Activated naive CD8-positive, alpha-beta T cell treated with anti-CD3 and anti-CD28 coated beads for 36 hours (primary cell): ENCODE data around the gene ARAP3. TPM values are rescaled to one million over a fixed set of nuclear protein-coding genes. Genes with fewer than 3 reads are reported as not detected.
A peak's percentile ranks its signal among the peaks of the same experiment; 100 is the strongest.

ENCODE experiments used
- DNase-seq: peaks from one replicate; pipeline ENCODE4 v3.0.0; 2021
- H3K27ac Mint-ChIP-seq: one replicate; pipeline ENCODE4 v1.8.0; 2022; ENCODE audit warnings: mild to moderate bottlenecking, moderate library complexity, mixed read lengths
- H3K27me3 Mint-ChIP-seq: one replicate; pipeline ENCODE4 v1.8.0; 2022; ENCODE audit warnings: mild to moderate bottlenecking, mixed read lengths
- H3K36me3 Mint-ChIP-seq: one replicate; pipeline ENCODE4 v1.8.0; 2021; ENCODE audit warnings: mild to moderate bottlenecking, mixed read lengths
- H3K4me1 Mint-ChIP-seq: one replicate; pipeline ENCODE4 v1.8.0; 2021; ENCODE audit warnings: mixed read lengths
- H3K4me3 Mint-ChIP-seq: one replicate; pipeline ENCODE4 v1.8.0; 2022; ENCODE audit warnings: mild to moderate bottlenecking, moderate library complexity, mixed read lengths
- H3K9me3 Mint-ChIP-seq: one replicate; pipeline ENCODE4 v1.8.0; 2022; ENCODE audit warnings: mixed read lengths
- total RNA-seq, 2 experiments: library from RNA; stranded (reverse); gene quantifications; one replicate each; pipeline ENCODE4 v1.2.3, GENCODE V29; 2021

Gene ARAP3
- total RNA-seq, 2 experiments from 2014 or later, result 4.1 to 5.7 TPM

GRCh38 chr5:141709699-141710267, 27.8 kb upstream of the ARAP3 start:
- no peaks in the 10 kb centered on the region for H3K27me3 Mint-ChIP-seq
- no peaks in the 10 kb centered on the region for H3K4me1 Mint-ChIP-seq
- no peaks in the 10 kb centered on the region for H3K9me3 Mint-ChIP-seq
- no peak overlapping the region for H3K4me3 Mint-ChIP-seq
- H3K36me3 Mint-ChIP-seq, result no peaks in the 10 kb centered on the region
- no peak overlapping the region for H3K27ac Mint-ChIP-seq
- DNase-seq, result no peak

- no peak for DNase-seq
- Mint-ChIP-seq H3K4me3 (no peak overlapping the region), H3K9me3 (no peaks in the 10 kb centered on the region), H3K36me3 (no peaks in the 10 kb centered on the region), H3K27me3 (no peaks in the 10 kb centered on the region), H3K27ac (no peak overlapping the region), H3K4me1 (peaks cover 4% of the 10 kb centered on the region)
Measured at GRCh38 chr5:141708016-141708415, 26.0 kb upstream of the ARAP3 start.

- Mint-ChIP-seq H3K27me3 (no peaks in the 10 kb centered on the region), H3K9me3 (no peaks in the 10 kb centered on the region), H3K36me3 (no peaks in the 10 kb centered on the region), H3K27ac (no peak overlapping the region), H3K4me1 (peaks cover 5% of the 10 kb centered on the region), H3K4me3 (no peak overlapping the region)
- DNase-seq, result no peak
Measured at GRCh38 chr5:141707510-141707909, 25.5 kb upstream of the ARAP3 start.

GRCh38 chr5:141706121-141706520, 24.1 kb upstream of the ARAP3 start:
- no peaks in the 10 kb centered on the region for H3K9me3 Mint-ChIP-seq
- H3K36me3 Mint-ChIP-seq, result no peaks in the 10 kb centered on the region
- H3K4me3 Mint-ChIP-seq, result no peak overlapping the region
- peaks cover 17% of the 10 kb centered on the region for H3K4me1 Mint-ChIP-seq
- no peak for DNase-seq
- H3K27ac Mint-ChIP-seq, result no peak overlapping the region
- H3K27me3 Mint-ChIP-seq, result peaks cover 3% of the 10 kb centered on the region

- no peak for DNase-seq
- Mint-ChIP-seq H3K36me3 (no peaks in the 10 kb centered on the region), H3K27me3 (peaks cover 8% of the 10 kb centered on the region), H3K27ac (no peak overlapping the region), H3K4me3 (no peak overlapping the region), H3K9me3 (no peaks in the 10 kb centered on the region), H3K4me1 (peaks cover 18% of the 10 kb centered on the region)
Measured at GRCh38 chr5:141705469-141705868, 23.4 kb upstream of the ARAP3 start.

DNA sequence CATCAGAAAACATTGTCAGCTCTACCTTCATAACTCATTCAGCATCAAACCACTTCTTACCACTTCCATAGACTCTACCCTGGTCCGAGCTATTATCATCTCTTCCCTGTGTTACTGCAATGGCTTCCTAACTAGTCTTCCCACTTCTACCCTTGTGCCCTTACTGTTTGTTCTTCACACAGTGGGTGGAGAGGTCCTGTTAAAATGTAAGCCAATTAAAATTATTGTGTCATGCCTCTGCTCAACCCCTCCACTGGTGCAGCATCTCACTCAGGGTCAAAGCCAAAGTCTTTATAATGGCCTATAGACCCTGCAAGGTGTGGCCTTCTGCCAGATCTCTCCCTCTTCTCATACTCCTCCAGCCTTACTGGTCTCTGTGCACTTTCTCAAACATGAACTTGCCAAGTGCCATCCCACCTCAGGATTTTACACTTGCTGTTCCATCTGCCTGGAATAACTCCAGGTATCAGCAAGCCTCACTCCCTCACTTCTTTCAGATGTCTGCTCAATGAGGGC, 22.8 kb upstream of the ARAP3 start:
- Mint-ChIP-seq H3K4me1 (peaks cover 18% of the 10 kb centered on the region), H3K4me3 (no peak overlapping the region)

GRCh38 chr5:141703133-141703561, 21.1 kb upstream of the ARAP3 start:
- no peaks in the 10 kb centered on the region for H3K9me3 Mint-ChIP-seq
- peaks cover 18% of the 10 kb centered on the region for H3K4me1 Mint-ChIP-seq
- H3K36me3 Mint-ChIP-seq, result no peaks in the 10 kb centered on the region
- H3K27me3 Mint-ChIP-seq, result peaks cover 23% of the 10 kb centered on the region
- DNase-seq, result no peak
- no peak overlapping the region for H3K27ac Mint-ChIP-seq
- peak overlapping the region; percentile 68 for H3K4me3 Mint-ChIP-seq

More for the DNA sequence above, 22.8 kb upstream of the ARAP3 start:
- peaks cover 14% of the 10 kb centered on the region for H3K27me3 Mint-ChIP-seq
- no peaks in the 10 kb centered on the region for H3K9me3 Mint-ChIP-seq
- DNase-seq, result no peak
- no peak overlapping the region for H3K27ac Mint-ChIP-seq
- no peaks in the 10 kb centered on the region for H3K36me3 Mint-ChIP-seq

DNA sequence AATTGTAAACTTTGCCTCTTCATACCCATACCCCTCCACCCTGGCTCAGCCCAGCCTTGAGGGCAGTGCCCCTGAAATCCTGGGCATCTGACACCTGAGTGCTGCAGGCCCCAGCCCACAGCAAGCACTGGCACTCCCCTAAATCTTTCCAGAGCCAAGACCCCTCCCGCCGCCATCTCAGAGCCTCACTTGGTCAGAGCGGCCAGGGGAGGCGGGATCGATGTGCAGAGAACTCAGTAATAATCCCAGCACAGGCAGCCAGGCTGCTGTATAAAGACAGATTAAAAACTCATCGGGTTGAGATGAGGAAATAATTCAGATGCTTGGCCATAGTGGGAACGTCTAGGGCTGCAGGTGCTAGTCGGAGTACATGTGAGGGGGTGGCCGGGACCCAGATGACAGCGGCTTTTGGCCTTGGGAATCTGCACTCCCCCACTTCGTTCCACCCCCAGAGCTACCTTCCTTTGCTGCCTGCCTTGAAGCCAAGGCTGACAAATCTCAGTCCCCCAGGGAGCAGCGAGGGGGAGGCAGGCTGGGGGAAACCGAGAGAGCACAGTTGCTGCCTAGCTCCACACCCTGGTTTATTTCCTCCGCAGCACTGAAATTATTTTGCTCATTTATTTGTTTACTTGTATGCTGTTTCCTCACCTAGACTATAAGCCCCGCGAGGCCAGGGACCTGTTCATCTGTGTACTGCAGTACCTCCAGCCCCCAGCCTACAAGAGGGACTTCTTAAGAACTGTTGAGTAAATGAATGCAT, 19.5 kb upstream of the ARAP3 start:
- H3K27me3 Mint-ChIP-seq, result peaks cover 37% of the 10 kb centered on the region
- H3K27ac Mint-ChIP-seq, result no peak overlapping the region
- no peaks in the 10 kb centered on the region for H3K36me3 Mint-ChIP-seq
- DNase-seq, result no peak
- peaks cover 18% of the 10 kb centered on the region for H3K4me1 Mint-ChIP-seq
- H3K9me3 Mint-ChIP-seq, result no peaks in the 10 kb centered on the region
- peak overlapping the region; percentile 68 for H3K4me3 Mint-ChIP-seq

- no peaks in the 10 kb centered on the region for H3K9me3 Mint-ChIP-seq
- DNase-seq, result no peak
- H3K4me3 Mint-ChIP-seq, result no peak overlapping the region
- H3K4me1 Mint-ChIP-seq, result peaks cover 23% of the 10 kb centered on the region
- no peaks in the 10 kb centered on the region for H3K36me3 Mint-ChIP-seq
- peaks cover 41% of the 10 kb centered on the region for H3K27me3 Mint-ChIP-seq
- no peak overlapping the region for H3K27ac Mint-ChIP-seq
Measured at GRCh38 chr5:141697586-141697985, 15.6 kb upstream of the ARAP3 start.

DNA sequence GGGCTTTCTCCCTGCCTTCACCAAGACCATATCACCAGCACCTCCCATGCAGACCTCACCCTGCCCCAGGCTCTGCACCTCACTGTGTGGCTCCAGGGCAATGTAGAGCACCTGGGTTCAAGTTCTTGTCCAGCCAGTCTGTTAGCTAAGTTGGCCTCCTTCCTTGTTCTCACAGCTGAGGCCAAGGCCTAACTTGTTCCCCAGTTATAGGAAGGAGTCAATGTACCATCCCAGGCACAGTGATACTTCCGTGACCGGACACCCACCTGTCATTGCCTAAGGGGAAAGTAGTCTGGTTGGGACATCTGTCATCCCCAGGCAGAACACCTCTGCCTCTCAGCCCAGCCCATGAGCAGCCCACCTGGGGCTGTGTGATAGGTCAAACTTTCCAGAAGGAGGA, 14.4 kb upstream of the ARAP3 start:
- Mint-ChIP-seq H3K27me3 (peaks cover 41% of the 10 kb centered on the region), H3K36me3 (no peaks in the 10 kb centered on the region), H3K27ac (no peak overlapping the region), H3K4me1 (peaks cover 22% of the 10 kb centered on the region), H3K9me3 (no peaks in the 10 kb centered on the region), H3K4me3 (no peak overlapping the region)
- DNase-seq, result no peak

GRCh38 chr5:141695627-141696215, 13.7 kb upstream of the ARAP3 start:
- Mint-ChIP-seq H3K4me3 (no peak overlapping the region), H3K27ac (no peak overlapping the region), H3K27me3 (peaks cover 36% of the 10 kb centered on the region), H3K4me1 (peaks cover 17% of the 10 kb centered on the region), H3K36me3 (no peaks in the 10 kb centered on the region), H3K9me3 (no peaks in the 10 kb centered on the region)
- no peak for DNase-seq

GRCh38 chr5:141694479-141694878, 12.4 kb upstream of the ARAP3 start:
- Mint-ChIP-seq H3K27me3 (peaks cover 24% of the 10 kb centered on the region), H3K9me3 (no peaks in the 10 kb centered on the region), H3K4me1 (peaks cover 17% of the 10 kb centered on the region), H3K4me3 (no peak overlapping the region), H3K36me3 (no peaks in the 10 kb centered on the region), H3K27ac (no peak overlapping the region)
- no peak for DNase-seq

- H3K4me1 Mint-ChIP-seq, result peaks cover 17% of the 10 kb centered on the region
- H3K27me3 Mint-ChIP-seq, result peaks cover 18% of the 10 kb centered on the region
- peak overlapping the region; percentile 12 for H3K4me3 Mint-ChIP-seq
- peak; percentile 64 for DNase-seq
- H3K9me3 Mint-ChIP-seq, result no peaks in the 10 kb centered on the region
- peak overlapping the region; percentile 78 for H3K27ac Mint-ChIP-seq
- no peaks in the 10 kb centered on the region for H3K36me3 Mint-ChIP-seq
Measured at GRCh38 chr5:141692919-141693725, 11.1 kb upstream of the ARAP3 start.

- Mint-ChIP-seq H3K9me3 (no peaks in the 10 kb centered on the region), H3K4me1 (peaks cover 17% of the 10 kb centered on the region), H3K27ac (no peak overlapping the region), H3K36me3 (no peaks in the 10 kb centered on the region), H3K27me3 (peaks cover 12% of the 10 kb centered on the region), H3K4me3 (peak overlapping the region; percentile 73)
- DNase-seq, result no peak
Measured at GRCh38 chr5:141692533-141692888, 10.5 kb upstream of the ARAP3 start.
